B cell (primary cell): Measurements from ENCODE around the gene PAK3. TPM values are rescaled to one million over a fixed set of nuclear protein-coding genes. Genes with fewer than 3 reads are reported as not detected.

Source experiments
- ATAC-seq: fragments of 200-7000 bp; cut with Tn5 transposase; one replicate; pipeline ENCODE4 v1.10.0; 2021; ENCODE audit warnings: low read depth, mild to moderate bottlenecking, moderate number of reproducible peaks, moderate library complexity
- CTCF ChIA-PET: fragments of 350-600 bp; sonication (Branson Sonifier 250); formaldehyde crosslinking; loops from one replicate; lab custom pipeline; 2021; ENCODE audit warnings: antibody characterized with exemption, inconsistent platforms; lab: Charles Lee
- POLR2A ChIA-PET: fragments of 350-600 bp; sonication (Branson Sonifier 250); formaldehyde crosslinking; loops from one replicate; lab custom pipeline; 2021; ENCODE audit warnings: antibody characterized with exemption; lab: Charles Lee
- DNase-seq: peaks from one replicate; pipeline ENCODE4 v3.0.0; 2013
- H2AFZ ChIP-seq: 2 replicates; pipeline ENCODE4 v1.6.1; 2012; ENCODE audit warnings: mild to moderate bottlenecking, low read depth, low read length; ENCODE audit not compliant: insufficient read depth, poor library complexity, severe bottlenecking
- H3K27ac ChIP-seq, 2 donors: 1 replicate in 1 of 2; 2 replicates in 1 of 2; pipeline ENCODE4 v1.5.1; 2012 to 2013; ENCODE audit warnings: low read length in 2 of 2, mild to moderate bottlenecking in 2 of 2, moderate library complexity in 1 of 2
- H3K27me3 ChIP-seq, 4 experiments: fragments of 200-600 bp in 1 of 4; sonication (generic) in 1 of 4; replicated peaks in 1 of 4; 1 replicate in 2 of 4; 2 replicates in 2 of 4; pipeline versions ENCODE4 v1.6.1 to v1.7.0; 2013 to 2016; ENCODE audit warnings: low read length in 3 of 4, mild to moderate bottlenecking in 2 of 4, mixed read lengths in 1 of 4, moderate library complexity in 1 of 4; ENCODE audit not compliant: insufficient read depth in 4 of 4, control insufficient read depth in 3 of 4; ENCODE audit errors: control extremely low read depth in 1 of 4
- H3K36me3 ChIP-seq, 2 experiments: replicated peaks in 1 of 2; 1 replicate in 1 of 2; 2 replicates in 1 of 2; pipeline versions ENCODE4 v1.6.1 to v1.7.1; 2013; ENCODE audit warnings: low read length in 1 of 2; ENCODE audit not compliant: insufficient read depth in 2 of 2, control insufficient read depth in 1 of 2; ENCODE audit errors: control extremely low read depth in 1 of 2, extremely low read depth in 1 of 2
- H3K4me1 ChIP-seq, 2 donors: fragments of 200-600 bp in 1 of 2; sonication (generic) in 1 of 2; 1 replicate in 1 of 2; 2 replicates in 1 of 2; pipeline versions ENCODE4 v1.5.1 to v1.6.1; 2013 to 2017; ENCODE audit warnings: low read length in 2 of 2; ENCODE audit not compliant: control insufficient read depth in 2 of 2, insufficient read depth in 2 of 2
- H3K4me2 ChIP-seq: replicated peaks from 2 replicates; pipeline ENCODE3; 2012; ENCODE audit warnings: mild to moderate bottlenecking, low read depth, low read length; ENCODE audit not compliant: poor library complexity, severe bottlenecking
- H3K4me3 ChIP-seq, 5 experiments: fragments of 200-600 bp in 1 of 5; sonication (generic) in 1 of 5; 1 replicate in 3 of 5; 2 replicates in 2 of 5; pipeline versions ENCODE4 v1.5.1 to v1.7.0; 2011 to 2016; ENCODE audit warnings: low read length in 4 of 5, mild to moderate bottlenecking in 4 of 5, low read depth in 2 of 5, control low read depth in 1 of 5, moderate library complexity in 1 of 5; ENCODE audit not compliant: insufficient read depth in 1 of 5; ENCODE audit errors: control extremely low read depth in 1 of 5, extremely low read depth in 1 of 5
- H3K79me2 ChIP-seq: fragments of 200-600 bp; sonication (generic); one replicate; pipeline ENCODE4 v1.6.0; 2016; ENCODE audit warnings: low read length; ENCODE audit not compliant: control insufficient read depth, insufficient read depth
- H3K9ac ChIP-seq: fragments of 200-600 bp; sonication (generic); 2 replicates; pipeline ENCODE4 v1.6.1; 2017; ENCODE audit warnings: mild to moderate bottlenecking, low read length, moderate library complexity
- H3K9me3 ChIP-seq, 3 donors: one replicate each; pipeline versions ENCODE4 v1.6.1 to v1.7.1; 2013; ENCODE audit warnings: low read length in 2 of 3; ENCODE audit not compliant: control insufficient read depth in 2 of 3, insufficient read depth in 1 of 3; ENCODE audit errors: control extremely low read depth in 1 of 3
- H4K20me1 ChIP-seq: 2 replicates; pipeline ENCODE4 v1.6.0; 2012; ENCODE audit warnings: mild to moderate bottlenecking, low read length; ENCODE audit not compliant: insufficient read depth, control insufficient read depth, poor library complexity, severe bottlenecking
- H3K27ac Mint-ChIP-seq: one replicate; pipeline ENCODE4 v1.8.0; 2021; ENCODE audit warnings: mixed read lengths
- H3K27me3 Mint-ChIP-seq: one replicate; pipeline ENCODE4 v1.8.0; 2021; ENCODE audit warnings: mixed read lengths
- H3K4me1 Mint-ChIP-seq: one replicate; pipeline ENCODE4 v1.8.0; 2021; ENCODE audit warnings: mixed read lengths
- H3K4me3 Mint-ChIP-seq: one replicate; pipeline ENCODE4 v1.8.0; 2021; ENCODE audit warnings: mixed read lengths
- H3K9me3 Mint-ChIP-seq: one replicate; pipeline ENCODE4 v1.8.0; 2022; ENCODE audit warnings: mixed read lengths; ENCODE audit not compliant: insufficient read depth
- EZH2 ChIP-seq: IDR thresholded peaks from 2 replicates; pipeline ENCODE4 v1.6.1; 2012; ENCODE audit warnings: borderline replicate concordance, low read depth, mild to moderate bottlenecking, moderate library complexity, low read length; ENCODE audit not compliant: insufficient read depth, poor library complexity, severe bottlenecking
- WGBS: methylation state at CpG from one replicate; pipeline ENCODE4 v1.1.5; 2013; ENCODE audit warnings: missing lambda C conversion rate; ENCODE audit not compliant: insufficient coverage; 5-methylcytosine and 5-hydroxymethylcytosine counted together
- intact Hi-C: fragments of 100-400 bp; cut with micrococcal nuclease; formaldehyde crosslinking; loops from one replicate; pipeline ENCODE4 v1.10.0; 2022
- polyA plus RNA-seq: library from polyadenylated mRNA; depleted of rRNA; stranded (reverse); fragments of >200 nt; gene quantifications from 2 replicates; pipeline ENCODE4 v1.2.3, GENCODE V29; 2012
- total RNA-seq, 2 donors: library from RNA; stranded (reverse); fragments of 120-200 nt in 1 of 2; gene quantifications; 1 replicate in 1 of 2; 2 replicates in 1 of 2; pipeline versions ENCODE4 v1.2.3 to v1.2.4, GENCODE V29; 2013 to 2022
- TF ChIP-seq, protein P1 (sequence below): fragments of 200-600 bp; IDR thresholded peaks from one replicate; pipeline ENCODE4 v1.8.0; 2022; ENCODE audit warnings: antibody characterized with exemption, mild to moderate bottlenecking

Gene PAK3
- total and polyA plus RNA-seq, 2 donors (not counting 1 experiment from before 2014, with no cell fraction given) = 0.17 TPM; not detected in 1

DNA sequence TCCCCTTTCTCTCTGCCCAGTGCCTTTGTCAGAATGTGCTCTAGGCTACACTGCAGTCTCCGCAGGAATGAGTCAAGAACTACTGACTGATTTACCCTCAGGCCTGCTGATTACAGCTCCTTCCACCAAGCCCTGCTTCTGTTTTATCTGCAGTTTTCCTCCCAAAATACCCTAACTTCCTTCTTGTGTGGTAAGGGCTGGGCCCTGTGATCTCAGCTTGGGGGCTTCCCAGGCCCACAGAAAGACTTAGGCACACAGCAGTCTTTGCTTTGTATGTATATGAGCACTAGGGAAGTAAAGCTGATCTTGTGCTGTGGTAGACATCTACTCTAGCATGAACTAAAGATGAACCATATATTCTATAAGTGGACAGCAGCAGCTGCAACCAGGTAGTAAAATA is 18.8 kb downstream of the PAK3 start:
- no peaks in the 10 kb centered on the region for H3K27me3 Mint-ChIP-seq
- no peak overlapping the region for H2AFZ ChIP-seq
- POLR2A ChIA-PET = no interaction called here
- no peak overlapping the region for H3K27ac ChIP-seq
- H3K4me3 ChIP-seq = no peak overlapping the region
- WGBS = no CpG with 5 or more reads among the region's 1 CpG
- no peaks in the 10 kb centered on the region for H3K4me1 Mint-ChIP-seq
- no peaks in the 10 kb centered on the region for H3K4me1 ChIP-seq
- H3K4me2 ChIP-seq = no peak overlapping the region
- intact Hi-C loops = no loop called here
- no peak overlapping the region for H3K4me3 Mint-ChIP-seq
- H4K20me1 ChIP-seq = no peaks in the 10 kb centered on the region
- CTCF ChIA-PET = interaction anchor here (1.1 kb wide), 1 partner anchor 15 kb away, joined by 3 read pairs; no protein-coding TSS in a partner anchor
- no peak overlapping the region for H3K27ac Mint-ChIP-seq
- no peaks in the 10 kb centered on the region for H3K9me3 Mint-ChIP-seq
- H3K36me3 ChIP-seq = no peaks in the 10 kb centered on the region
- no peak for ATAC-seq
- no peak for DNase-seq
- TF ChIP-seq, protein P1, sequence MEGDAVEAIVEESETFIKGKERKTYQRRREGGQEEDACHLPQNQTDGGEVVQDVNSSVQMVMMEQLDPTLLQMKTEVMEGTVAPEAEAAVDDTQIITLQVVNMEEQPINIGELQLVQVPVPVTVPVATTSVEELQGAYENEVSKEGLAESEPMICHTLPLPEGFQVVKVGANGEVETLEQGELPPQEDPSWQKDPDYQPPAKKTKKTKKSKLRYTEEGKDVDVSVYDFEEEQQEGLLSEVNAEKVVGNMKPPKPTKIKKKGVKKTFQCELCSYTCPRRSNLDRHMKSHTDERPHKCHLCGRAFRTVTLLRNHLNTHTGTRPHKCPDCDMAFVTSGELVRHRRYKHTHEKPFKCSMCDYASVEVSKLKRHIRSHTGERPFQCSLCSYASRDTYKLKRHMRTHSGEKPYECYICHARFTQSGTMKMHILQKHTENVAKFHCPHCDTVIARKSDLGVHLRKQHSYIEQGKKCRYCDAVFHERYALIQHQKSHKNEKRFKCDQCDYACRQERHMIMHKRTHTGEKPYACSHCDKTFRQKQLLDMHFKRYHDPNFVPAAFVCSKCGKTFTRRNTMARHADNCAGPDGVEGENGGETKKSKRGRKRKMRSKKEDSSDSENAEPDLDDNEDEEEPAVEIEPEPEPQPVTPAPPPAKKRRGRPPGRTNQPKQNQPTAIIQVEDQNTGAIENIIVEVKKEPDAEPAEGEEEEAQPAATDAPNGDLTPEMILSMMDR = no peak
- no peak for TF ChIP-seq EZH2
- H3K9ac ChIP-seq = no peak overlapping the region
- no peaks in the 10 kb centered on the region for H3K9me3 ChIP-seq
- H3K27me3 ChIP-seq = no peaks in the 10 kb centered on the region
- H3K79me2 ChIP-seq = no peaks in the 10 kb centered on the region

DNA sequence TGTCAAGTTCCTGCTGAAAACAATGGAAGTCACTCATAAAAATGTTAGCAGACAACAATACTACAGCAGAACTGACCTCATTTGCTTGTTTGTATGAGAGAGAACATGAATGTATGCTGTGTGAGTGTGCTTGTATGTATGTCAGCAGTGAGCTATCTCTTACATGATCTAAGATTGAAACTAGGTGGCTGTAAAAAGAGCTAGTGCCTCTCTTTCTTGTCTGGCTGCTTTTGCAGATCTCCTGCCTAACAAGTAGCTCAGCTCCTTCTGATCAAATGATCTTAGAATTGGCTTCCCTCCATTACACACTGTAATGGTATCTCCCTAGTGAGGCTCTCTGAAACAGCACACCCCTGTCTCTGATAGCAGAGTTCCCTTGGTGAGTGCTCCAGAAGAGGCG is 20.7 kb downstream of the PAK3 start:
- WGBS = no CpG with 5 or more reads among the region's 1 CpG
- Histone ChIP-seq H3K9ac (no peak overlapping the region), H3K9me3 (no peaks in the 10 kb centered on the region), H3K27me3 (no peaks in the 10 kb centered on the region), H3K27ac (no peak overlapping the region), H3K4me2 (no peak overlapping the region), H3K4me3 (no peak overlapping the region), H2AFZ (no peak overlapping the region), H3K36me3 (no peaks in the 10 kb centered on the region), H3K79me2 (no peaks in the 10 kb centered on the region), H4K20me1 (no peaks in the 10 kb centered on the region), H3K4me1 (no peaks in the 10 kb centered on the region)
- H3K9me3 Mint-ChIP-seq = no peaks in the 10 kb centered on the region
- no peak overlapping the region for H3K4me3 Mint-ChIP-seq
- ATAC-seq = no peak
- intact Hi-C loops = no loop called here
- ChIA-PET CTCF (no interaction called here), POLR2A (no interaction called here)
- no peaks in the 10 kb centered on the region for H3K4me1 Mint-ChIP-seq
- TF ChIP-seq, protein P1 = no peak
- no peak for TF ChIP-seq EZH2
- DNase-seq = no peak
- H3K27ac Mint-ChIP-seq = no peak overlapping the region
- no peaks in the 10 kb centered on the region for H3K27me3 Mint-ChIP-seq
